GM19043 (cell line): ENCODE data around the gene ADRA2A.

Experiments
- ATAC-seq: cut with Tn5 transposase; IDR thresholded peaks from one replicate; pipeline ENCODE4 v1.9.1; 2021; ENCODE audit warnings: low read depth; ENCODE audit not compliant: unreplicated experiment

Gene ADRA2A

DNA sequence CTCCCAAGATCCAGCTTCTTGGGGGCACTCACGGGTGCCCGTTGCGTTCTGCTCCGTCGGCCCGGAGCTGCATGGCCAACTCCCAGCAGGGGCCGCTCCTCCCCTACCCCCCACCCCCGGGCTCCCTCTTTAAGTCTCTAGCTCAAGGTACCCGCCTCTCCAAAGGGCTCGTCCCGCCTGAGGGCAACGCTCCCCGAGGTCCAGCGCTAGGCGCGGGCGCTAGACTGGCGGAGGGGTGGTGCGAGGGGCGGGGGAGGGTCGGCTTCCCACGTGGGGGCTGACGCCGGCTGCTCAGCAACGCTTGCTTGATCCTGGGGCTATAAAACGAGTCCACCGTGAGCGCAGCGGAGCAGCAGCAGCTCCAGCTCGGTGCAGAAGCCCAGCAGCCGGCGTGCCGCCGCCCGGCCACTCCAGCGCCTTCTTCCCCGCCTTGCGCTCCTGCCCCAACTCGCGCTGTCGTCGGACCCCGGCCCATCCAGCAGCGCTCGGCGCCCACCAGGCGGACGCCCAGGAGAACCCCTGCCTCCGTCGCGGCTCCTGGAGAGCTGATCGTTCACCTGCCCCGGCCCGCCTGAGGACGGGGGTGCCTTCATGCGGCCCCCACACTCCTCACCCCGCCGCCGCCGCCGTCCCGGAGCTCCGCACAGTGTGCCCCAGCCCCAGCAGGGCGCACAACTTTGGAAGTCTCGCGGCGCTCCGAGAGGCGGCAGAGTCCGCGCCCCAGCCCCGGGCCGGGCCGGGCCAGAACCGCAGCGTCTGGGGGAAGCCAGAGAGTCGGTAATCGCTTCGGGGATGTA, at the start of gene ADRA2A:
TSS of gene ADRA2A (plus strand) at position 348 of the 797 bp plus-strand sequence. CDS start 968 bp downstream, outside the sequence.
- ATAC-seq = no peak

- no peak for ATAC-seq
Observed at GRCh38 chr10:111030042-111030750, 46.6 kb upstream of the ADRA2A start.

DNA sequence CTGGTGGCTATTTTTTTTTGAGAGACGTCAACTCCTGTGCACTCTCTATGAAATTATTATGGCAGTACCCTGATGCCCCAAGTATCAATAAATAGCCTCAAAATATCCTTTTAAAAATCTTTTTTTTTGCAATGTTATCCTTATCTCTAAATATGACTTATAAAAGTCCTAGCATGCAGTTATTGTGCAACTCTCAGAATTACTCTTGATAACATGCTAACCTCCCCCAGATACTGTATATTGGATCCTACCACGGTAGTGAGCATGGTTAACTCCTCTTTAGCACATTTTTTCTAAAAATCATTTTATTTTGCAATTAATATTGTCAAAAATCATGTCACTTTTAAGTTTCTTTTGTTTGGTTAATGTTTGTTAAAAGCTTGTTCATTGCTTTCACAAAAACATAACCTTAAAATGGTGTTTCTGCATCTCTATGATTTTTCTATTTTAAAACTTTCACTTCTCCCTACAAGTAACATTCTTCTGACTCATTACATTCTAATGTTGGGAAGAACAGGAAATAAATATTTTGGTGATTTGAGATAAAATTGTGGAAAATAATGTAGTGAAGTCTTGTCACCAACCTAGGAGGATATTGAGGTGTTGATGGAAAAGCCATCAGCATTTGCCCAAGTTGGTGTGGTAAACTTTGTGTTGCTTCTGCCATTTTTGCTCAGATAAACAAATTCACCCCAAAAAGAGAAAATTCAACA, 42.1 kb upstream of the ADRA2A start:
- no peak for ATAC-seq

- no peak for ATAC-seq
Observed at GRCh38 chr10:111035542-111035941, 41.3 kb upstream of the ADRA2A start.

- ATAC-seq = no peak
Observed at GRCh38 chr10:111037858-111038257, 39.0 kb upstream of the ADRA2A start.

- ATAC-seq = no peak
Observed at GRCh38 chr10:111039522-111039921, 37.3 kb upstream of the ADRA2A start.

DNA sequence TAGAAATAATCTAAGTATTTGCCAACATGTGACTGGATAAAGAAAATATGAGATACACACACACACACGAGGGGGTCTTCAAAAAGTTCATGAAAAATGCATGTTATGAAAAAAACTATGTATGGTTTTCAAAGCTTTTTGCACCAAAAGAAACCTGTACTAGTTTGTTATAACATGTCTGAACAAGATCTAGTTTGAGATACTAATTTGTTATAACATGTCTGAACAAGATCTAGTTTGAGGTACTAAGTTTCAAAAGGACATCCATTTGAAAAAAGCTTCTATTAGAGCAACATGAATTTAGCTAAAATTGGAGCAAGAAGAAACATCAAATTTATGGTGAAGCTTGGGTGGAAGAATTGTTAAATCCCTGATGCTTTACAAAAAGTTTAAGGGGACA, 19.8 kb upstream of the ADRA2A start:
- no peak for ATAC-seq

GRCh38 chr10:111063471-111063870, 13.4 kb upstream of the ADRA2A start:
- no peak for ATAC-seq

DNA sequence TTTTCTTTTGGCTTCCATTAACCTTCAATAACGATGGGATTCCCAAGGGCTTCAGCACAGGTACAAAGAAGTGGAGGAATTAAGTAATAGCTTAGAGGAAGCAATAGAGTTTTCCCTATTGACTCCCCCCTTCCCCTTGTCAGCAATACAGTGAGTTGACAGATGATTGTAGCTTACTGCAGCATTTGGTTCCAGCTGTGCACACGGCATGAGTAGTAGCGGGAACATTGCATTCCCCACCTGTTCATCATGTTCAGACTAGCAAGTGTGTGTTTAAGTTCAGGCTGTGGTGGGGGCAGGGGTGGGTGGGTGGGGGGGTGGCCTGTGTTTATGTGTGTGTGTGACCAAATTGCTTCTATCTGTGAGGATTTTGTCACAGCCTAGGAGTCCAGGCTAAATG, 4.6 kb upstream of the ADRA2A start:
- no peak for ATAC-seq

DNA sequence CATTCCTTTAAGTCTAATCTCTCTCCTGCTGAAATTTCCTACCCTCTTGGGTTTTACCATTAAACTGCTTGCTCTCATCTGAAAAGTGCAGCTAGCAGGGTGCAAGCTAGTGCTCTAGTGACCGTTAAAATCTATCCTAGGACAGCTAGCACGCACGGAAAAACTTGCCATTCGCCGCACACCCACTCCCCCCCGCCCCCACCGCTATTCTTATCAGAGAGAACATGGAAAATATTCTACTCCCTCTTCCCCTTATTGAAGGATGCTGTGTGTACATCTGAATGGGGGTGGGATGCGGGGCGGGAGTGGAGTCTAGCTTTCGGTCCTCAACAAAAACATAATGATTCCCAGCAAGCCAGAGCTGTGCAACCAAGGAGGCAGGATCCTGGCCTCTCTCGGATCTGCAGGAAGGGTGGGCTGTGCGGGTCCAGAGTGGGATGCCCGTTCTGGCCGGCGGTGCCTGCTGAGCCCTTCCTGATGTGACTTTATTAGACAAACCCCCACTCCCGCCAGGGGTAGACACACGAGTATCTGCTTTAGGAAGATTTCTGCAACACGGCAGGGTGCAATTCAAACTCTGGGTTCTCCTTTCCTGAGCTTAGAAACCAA, 1.1 kb upstream of the ADRA2A start:
- peak; percentile 6 for ATAC-seq

- ATAC-seq = peak; percentile 73
Observed at GRCh38 chr10:111076191-111076681, 593 bp upstream of the ADRA2A start.

DNA sequence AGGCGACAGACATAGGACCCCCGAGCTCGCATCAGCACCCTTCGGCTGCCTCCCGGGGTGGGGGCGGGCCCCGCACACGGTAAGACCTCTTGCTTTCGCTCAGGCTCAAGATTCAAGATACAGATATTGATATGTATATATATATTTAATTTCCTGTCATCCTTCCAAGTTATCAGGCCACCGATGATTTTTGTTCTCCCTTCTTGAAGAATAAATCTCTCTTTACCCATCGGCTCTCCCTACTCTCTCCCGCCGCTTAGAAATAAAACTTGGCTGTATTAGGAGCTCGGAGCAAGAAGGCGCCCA, 603 bp downstream of the ADRA2A start:
- no peak for ATAC-seq

DNA sequence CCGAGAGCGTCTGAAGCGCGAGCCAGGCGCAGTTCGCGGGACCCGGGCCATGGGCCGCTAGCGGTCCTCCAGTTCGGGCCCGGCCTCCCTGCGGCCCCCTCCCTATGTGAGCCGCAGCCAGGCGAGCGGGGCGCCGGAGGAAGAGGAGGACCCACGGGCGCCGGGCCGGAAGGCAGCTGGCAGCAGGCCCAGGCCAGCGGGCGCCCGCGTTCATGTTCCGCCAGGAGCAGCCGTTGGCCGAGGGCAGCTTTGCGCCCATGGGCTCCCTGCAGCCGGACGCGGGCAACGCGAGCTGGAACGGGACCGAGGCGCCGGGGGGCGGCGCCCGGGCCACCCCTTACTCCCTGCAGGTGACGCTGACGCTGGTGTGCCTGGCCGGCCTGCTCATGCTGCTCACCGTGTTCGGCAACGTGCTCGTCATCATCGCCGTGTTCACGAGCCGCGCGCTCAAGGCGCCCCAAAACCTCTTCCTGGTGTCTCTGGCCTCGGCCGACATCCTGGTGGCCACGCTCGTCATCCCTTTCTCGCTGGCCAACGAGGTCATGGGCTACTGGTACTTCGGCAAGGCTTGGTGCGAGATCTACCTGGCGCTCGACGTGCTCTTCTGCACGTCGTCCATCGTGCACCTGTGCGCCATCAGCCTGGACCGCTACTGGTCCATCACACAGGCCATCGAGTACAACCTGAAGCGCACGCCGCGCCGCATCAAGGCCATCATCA, 1.1 kb downstream of the ADRA2A start:
- no peak for ATAC-seq

GRCh38 chr10:111078505-111079185, 1.8 kb downstream of the ADRA2A start:
- ATAC-seq = no peak

GRCh38 chr10:111079241-111079760, 2.5 kb downstream of the ADRA2A start:
- no peak for ATAC-seq

- no peak for ATAC-seq
Observed at GRCh38 chr10:111079781-111080180, 3.0 kb downstream of the ADRA2A start.

DNA sequence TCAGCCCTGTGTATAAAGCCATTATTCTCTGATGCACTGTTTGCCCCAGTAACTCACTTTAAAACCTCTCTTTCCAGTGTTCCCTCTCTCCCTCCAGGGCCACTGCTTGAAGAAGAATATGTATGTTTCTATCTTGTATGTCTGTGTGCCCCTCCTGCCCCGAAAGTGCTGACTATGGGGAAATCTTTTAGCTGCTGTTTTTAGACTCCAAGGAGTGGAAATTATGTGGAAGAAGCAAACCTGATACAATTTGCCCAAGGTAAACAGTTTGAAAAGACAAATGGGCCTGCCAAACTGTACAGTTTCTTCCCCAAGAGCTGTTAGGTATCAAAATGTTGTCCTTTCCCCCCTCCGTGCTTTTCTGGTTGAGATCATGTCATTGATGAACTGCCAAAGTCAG, 3.4 kb downstream of the ADRA2A start:
- ATAC-seq = no peak

- no peak for ATAC-seq
Observed at GRCh38 chr10:111081595-111081994, 4.8 kb downstream of the ADRA2A start.
